ENCODE measurements around the gene SNAI3.

SNAI3 gene

DNA sequence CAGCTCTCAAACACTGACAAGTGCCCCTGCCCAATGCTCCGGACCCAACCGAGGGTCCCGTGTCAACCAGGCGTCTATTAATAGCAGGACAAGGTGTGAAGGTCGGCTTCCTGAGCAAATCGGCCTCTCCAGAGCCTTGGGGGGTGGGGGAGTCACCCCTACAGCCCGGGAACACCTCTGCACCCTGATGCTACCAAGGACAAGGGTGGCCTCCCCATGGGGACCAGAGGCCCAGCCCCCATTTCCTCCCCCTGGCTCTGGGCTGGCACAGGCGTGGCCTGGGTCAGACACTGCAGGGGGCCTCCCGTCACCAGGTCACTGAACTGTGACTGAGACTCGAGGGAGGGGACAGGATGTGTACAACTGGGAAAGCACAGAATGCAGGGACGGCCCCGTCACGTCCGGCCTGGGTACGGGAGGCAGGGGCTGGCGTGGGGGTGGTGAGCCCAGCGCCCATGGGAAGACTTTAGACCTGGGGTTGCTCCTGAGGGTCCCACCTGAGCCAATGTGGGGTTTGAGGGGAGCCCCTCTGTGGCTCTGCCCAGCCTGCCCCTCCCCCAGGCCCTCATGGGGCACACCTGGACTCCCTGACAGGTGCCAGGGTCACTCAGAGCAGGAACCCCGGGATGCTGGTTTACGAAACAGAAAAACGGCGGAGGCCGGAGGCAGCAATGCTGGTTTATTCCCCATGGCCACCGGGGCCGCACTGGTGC is 34.9 kb downstream of the SNAI3 start:
- no peak for DNase-seq (ENCODE audit: low spot score)

DNA sequence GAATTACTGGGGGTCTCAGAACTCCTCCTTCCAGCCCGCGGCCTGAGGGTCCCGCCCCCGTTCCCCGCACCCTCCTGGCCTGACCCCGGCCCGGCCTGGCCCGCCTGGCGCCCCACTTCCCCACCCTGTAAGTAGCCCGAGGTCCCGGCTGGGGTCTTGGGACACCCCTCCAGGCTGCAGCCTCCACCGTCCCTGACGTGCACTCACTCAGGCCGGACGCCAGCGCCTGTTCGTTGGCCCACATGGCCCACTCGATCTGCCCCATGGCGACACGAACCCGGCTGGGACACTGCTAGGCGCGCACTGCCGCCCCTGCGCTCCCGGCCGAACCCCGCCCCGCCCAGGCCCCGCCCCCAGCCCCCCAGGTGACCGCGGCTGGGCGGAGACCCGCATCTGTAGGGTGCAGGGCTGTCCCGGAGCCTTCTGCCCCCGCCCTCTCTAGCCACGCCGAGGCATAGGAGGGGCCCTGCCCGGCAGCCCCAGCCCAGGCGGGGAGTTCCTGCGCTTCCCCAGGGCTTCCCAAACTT is 35.5 kb downstream of the SNAI3 start, which contains the start of gene CYBA:
Gene CYBA, minus strand, starts transcription at position 305 of the 527 bp plus-strand sequence. Its CDS starts 40 bp downstream, at position 265.
- DNase-seq (ENCODE audit: low spot score): no peak

DNA sequence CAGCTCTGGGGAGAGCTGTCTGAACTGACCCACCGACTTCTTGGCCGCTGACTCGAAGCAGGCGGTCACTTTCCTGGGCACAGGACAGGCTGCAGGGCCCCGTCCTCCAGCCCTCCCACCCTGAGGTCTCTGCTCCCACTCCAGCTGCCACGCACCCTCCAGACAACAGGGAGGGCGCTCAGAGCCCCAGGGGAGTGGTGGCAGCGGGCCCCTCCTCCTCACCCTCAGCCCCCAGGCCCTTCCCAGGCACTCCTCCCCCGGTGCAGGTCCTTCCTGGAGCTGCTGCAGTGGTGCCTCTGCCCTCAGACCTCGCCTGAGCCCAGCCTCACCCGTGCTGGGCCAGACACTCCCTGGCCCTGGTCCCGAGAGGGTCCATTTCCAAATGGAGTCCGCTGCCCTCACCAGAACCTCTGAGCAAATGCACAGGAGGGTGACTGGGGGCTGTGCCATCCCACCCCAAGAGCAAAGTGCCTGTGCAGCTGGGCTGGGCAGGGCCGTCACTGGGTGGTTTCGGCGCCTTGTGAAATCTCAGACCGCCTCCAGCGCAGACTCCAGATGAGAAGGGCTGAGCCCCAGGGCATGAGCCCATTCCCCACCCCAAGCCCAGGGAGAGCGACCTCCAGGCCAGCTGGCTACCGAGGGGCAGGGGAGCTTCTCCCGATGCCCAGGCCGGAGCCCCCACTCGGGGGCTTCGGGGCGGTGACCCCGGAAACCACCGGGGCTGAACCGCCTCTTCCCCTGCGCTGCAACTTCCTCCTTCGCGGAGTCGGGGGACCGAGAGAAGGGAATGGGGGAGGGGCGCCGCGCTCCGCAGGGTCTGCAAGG is 36.2 kb downstream of the SNAI3 start:
- no peak for DNase-seq (ENCODE audit: low spot score)

DNA sequence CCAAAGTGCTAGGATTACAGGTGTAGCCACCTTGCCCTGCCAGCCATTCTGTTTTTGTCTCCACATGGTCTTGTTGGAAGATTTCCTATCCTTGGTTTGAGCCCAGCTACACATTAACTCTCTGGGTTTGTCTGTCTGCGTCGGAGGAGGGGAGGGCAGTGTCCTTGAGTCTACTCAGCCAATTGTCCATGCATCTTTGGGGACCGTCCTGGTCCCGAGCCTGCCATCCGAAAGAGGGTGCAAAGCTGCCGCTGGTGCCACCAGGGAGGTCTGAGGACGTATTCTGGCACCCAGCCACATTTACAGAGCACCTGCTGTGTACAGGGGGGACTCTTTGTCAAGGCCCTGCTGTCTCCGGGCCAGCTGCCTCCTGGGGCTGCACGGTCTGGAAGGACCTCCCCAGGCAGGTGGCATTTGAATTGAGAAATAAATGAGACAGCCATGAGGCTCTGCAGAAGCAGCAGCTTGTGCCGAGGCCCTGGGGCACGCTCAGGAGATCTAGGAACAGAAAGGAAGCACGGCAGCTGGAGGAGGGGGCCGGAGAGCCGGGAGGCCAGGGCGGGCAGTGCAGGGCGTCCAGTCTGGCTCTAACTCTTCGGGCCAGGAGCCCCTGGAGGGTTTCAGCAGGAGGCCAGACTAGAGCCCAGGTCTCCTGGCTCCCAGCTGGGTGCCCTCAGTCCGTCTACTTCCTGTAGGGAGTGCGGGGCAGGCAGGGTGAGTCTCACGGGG is 36.9 kb downstream of the SNAI3 start:
- no peak for DNase-seq (ENCODE audit: low spot score)

DNA sequence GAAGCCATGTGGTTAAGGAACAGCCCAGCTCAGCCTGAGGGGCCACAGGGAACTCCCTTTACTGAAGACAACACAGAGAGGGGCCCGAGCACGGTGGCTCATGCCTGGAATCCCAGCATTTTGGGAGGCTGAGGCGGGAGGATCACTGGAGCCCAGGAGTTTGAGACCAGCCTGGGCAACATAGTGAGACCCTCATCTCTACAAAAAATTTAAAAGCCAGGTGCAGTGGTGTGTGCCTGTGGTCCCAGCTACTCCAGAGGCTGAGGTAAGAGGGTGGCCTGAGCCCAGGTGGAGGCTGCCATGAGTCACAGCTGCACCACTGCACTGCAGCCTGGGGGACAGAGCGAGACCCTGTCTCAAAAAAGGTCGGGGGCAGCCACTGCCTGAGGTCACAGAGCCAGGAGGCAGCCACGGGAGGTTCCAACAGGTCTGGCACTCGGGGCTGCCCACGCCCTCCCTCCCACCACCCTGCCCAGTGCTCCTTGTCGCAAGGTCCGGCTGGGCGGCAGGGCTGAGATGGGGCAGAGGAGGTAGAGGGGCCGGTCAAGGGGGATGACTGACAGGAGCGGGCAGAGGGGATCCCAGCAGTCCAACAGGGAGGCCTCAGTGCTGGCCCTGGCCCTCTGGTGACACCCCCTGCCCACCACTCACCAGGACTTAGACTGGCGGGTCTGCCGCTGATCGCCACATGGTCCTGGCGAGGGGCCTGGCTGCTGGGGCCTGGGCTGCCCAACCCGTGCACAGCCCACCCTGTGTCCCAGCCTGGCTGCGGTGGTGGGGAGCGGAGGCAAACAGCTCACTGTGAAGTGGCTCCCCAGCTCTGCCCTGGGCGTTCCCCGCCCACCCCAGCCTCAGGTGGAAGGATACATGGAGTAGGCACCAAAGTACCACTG is 38.9 kb downstream of the SNAI3 start:
- no peak for DNase-seq (ENCODE audit: low spot score)

DNA sequence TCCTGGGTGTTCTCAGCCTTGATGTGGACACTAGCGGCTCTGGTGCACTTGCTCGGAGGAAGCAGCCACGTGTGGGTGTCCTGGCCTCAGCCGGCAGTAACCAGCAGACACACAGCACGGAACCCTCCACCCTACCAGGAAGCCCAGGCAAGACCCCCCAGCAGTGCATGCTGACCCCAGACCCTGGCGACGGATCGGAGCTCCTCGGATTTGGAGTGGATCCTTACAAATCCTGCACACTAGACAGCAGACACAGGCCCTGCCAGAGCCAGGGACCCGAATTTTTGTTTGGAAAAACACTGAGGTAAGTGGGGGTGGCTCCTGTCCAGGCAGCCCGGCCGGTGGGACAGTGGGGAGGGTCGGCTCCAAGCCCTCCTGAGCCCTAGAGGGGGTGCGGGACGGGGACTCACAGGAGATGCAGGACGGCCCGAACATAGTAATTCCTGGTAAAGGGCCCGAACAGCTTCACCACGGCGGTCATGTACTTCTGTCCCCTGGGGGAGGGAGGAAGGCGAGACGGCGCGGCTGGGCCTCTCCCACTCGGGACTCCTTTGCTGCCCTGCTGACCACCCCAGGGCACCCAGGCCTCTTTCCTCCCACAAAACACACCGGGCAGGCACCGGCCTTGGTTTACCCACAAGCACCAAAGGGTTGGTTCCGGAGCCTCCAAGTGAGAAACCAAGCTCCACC is 39.8 kb downstream of the SNAI3 start:
- no peak for DNase-seq (ENCODE audit: low spot score)

DNA sequence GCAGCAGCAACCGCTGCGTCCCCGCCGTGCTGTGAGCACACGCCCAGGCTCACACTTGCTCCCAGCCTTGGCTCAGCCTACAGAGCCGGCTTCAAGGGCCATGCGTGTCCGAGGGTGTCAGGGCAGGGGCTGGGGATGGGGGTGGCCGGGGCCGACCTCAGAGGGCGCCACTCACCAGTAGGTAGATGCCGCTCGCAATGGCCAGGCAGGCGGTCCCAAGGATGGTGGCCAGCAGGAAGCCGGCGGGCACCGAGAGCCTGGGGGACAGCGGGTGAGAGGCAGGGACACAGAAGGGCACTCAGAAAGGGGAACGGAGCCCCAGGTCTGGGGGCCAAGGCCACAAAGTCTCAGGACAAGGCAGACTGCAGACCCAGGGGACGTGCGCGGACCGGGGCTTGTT is 40.4 kb downstream of the SNAI3 start:
- DNase-seq (ENCODE audit: low spot score): no peak

DNA sequence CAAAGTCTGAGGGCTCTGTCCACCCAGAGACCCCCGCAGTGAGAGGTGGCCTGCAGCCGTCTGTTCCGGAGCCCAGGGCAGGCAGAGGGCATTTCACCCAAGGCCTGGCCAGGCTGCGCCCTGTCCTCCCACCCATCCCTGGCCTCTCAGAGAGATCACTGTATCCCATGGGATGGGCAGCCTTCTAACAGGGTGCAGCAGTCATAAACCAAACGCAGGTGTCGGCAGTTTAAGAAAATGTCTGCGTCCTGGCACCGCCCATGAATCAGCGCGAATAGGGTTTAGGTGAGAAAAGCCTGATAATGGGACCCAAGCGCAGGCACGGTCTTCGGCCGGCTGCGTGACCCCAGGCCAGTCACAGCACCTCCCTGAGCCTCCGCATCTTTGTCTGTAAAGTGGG is 40.9 kb downstream of the SNAI3 start:
- DNase-seq (ENCODE audit: low spot score): no peak

DNA sequence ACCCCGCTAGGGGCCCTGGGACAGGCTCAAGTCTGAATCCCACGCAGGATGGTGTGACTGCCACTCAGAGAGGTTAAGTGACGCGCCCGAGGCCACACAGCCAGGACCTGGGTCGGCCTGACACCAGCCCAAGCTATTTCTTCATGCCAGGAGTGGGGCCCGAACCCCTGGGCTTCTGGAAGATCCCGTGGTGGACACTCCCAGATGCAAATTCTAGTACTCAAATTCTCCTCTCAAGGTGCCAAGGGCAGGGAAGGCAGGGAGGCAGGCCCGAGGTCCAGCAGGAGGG is 42.7 kb downstream of the SNAI3 start:
- DNase-seq (ENCODE audit: low spot score): no peak

DNA sequence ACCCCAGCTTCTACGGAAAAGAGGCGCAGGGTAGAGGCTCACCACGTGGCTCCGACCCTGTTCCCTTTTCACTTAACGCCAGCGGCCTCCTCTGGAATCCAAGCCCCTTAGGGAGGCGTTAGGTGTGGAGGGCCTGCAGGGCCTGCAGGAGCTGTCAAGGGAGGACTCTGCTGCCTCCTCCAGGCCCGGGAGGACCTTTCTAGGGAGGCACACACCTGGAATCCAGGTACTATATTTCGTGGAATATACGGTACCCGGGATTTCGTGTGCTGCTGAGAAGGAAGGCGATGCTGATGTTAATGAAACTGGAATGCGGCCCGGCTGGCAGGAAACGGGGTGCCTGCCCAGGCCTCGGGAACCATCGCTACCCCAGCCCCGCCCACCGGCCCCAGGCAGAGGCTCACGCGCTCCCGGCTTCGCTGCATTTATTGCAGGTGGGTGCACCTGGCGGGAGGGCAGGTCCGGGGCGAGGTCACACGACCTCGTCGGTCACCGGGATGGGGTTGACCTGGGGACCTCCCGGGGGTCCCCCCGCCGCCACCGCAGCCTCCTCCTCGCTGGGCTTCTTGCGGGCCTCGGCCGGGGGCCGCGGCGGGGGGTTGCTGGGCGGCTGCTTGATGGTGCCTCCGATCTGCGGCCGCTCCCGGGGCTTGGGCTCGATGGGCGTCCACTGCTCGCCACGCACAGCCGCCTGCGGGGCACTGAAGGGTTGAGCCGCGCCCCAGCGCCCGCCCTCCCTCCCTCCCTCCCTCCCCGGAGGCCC is 43.2 kb downstream of the SNAI3 start:
- DNase-seq (ENCODE audit: low spot score): no peak

DNA sequence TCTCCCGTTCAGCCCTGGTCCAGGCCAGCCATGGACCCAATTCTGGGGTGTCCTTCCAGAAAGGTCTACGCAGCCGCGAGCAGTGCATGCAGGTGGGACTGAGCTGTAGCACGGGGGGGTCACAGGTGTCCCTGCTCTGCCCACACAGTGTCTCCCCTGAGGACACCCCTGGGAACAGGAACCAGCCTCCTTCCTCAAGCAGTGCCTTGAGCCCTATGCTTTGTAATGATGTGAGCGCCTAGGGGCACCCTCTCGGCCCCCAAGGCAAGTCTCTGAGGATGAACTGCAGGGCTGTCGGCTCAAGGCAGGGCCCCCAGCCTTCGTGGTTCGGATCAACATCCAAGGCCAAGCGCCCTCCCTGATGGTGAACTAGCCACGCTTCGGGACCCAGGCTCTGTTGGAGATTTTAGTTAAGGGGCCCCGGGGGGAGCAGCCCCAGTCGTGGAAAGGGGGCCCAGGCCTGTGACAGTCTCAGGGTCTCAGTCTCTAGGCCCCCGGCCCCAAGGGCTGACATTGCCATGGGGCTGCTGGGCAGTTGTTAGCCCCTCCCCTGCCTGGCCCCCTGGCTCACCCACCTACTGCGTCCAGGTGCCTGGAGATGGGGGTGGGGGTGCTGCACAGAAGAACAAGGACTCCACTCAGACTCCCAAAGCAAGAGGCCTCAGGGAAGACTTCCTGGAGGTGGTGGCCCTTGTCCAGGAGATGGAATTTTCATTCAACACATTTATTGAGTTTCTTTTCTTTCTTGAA is 45.6 kb downstream of the SNAI3 start:
- no peak for DNase-seq (ENCODE audit: low spot score)

DNA sequence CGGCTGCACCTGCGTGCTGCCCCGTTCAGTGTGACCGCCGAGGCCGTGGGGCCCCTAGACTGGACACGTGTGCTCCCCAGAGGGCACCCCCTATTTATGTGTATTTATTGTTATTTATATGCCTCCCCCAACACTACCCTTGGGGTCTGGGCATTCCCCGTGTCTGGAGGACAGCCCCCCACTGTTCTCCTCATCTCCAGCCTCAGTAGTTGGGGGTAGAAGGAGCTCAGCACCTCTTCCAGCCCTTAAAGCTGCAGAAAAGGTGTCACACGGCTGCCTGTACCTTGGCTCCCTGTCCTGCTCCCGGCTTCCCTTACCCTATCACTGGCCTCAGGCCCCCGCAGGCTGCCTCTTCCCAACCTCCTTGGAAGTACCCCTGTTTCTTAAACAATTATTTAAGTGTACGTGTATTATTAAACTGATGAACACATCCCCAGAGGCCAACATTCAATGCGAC is 46.2 kb downstream of the SNAI3 start:
- no peak for DNase-seq (ENCODE audit: low spot score)

DNA sequence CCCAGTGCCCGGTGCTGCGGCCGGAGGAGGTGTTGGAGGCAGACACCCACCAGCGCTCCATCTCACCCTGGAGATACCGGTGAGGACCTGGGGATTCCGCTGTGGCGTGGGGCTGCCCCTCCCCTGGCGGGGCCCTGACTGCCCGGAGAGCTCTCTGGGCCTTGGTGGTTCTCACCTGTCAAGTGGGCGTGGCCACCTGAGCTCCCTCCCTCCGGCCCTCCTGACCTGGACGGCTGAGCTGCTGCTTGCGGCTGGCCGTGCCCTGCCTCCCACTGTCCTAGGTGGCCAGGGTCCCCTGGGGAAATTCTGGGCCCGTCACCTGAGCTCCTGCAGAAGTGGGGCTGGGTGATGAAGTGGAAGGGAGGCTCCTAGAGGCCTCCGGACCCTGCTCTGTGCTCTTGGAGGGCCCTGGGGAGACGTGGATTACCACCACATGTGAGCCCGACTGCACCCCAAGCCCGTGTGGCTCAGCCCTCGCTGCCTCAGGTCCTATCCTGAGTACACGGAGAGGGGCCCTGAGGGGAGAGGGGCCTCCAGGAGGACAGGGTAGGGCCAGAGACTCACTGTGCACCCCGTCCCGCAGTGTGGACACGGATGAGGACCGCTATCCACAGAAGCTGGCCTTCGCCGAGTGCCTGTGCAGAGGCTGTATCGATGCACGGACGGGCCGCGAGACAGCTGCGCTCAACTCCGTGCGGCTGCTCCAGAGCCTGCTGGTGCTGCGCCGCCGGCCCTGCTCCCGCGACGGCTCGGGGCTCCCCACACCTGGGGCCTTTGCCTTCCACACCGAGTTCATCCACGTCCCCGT is 46.9 kb downstream of the SNAI3 start:
- no peak for DNase-seq (ENCODE audit: low spot score)

DNA sequence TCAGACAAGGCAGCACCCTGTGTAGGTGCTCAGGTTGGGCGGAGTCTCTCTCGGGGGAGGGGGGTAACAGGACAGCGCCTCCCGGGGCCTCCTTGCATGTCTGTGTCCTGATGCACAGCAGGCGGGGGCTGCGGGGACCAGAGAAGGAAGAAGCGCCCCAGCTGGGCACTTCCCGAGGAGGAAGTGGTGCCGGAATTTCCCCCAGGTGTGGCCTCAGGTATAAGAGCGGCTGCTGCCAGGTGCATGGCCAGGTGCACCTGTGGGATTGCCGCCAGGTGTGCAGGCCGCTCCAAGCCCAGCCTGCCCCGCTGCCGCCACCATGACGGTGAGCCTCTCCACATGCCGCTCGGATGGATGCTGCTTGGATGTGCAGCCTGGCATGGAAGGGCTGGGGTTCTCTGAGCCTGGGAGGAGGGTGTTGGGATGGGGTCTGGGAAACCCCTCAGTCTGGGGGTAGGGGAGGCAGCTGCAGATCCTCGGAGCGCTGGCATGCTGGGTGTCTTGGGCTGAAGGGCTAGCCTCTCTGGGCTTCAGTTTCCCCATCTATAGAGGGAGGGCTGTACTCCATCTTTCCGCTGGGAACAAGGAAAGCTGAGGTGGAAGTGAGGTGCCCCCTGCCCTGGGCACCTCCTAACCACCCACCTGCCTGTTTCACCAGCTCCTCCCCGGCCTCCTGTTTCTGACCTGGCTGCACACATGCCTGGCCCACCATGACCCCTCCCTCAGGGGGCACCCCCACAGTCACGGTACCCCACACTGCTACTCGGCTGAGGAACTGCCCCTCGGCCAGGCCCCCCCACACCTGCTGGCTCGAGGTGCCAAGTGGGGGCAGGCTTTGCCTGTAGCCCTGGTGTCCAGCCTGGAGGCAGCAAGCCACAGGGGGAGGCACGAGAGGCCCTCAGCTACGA is 47.7 kb downstream of the SNAI3 start, which contains the start of gene IL17C:
Gene IL17C, plus strand, starts transcription at position 250 of the 908 bp plus-strand sequence. Its CDS starts 70 bp downstream, at position 320.
- DNase-seq (ENCODE audit: low spot score): no peak

DNA sequence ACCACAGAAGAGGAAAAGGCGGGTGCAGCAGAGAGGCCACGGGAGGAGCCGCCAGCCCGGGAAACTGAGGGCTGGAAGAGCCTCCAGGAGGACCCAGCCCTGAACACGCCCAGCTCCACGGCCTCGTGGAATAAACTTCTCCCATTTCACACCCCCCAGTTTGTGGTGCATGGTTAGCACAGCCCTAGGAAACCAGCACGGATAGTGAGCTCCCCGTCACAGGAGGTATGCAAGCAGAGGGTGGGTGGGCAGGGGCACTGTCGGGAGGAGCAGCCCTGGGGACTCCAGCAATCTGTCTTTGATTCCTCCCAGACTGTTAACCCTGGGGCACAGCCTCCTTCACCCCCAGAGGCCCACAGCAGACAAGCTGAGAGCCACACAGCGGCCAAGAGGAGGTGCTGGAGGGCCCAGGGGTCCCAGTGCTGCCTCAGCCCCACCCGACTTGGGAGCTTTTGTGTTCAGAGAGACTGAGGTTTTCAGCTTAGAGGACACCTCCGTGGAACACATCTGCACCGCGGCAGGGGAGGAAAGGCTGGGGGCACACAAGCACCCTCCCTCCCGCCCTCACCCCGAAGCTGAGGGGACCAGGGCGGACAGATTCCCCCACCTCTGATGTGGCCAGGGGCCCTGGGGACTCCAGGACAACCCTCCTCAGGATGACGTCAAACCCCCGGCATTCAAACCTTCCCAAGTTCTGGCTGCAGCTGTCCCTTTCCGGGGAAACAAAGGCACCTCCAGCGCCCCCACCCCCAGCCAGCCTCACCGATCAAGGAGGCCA is 49.6 kb downstream of the SNAI3 start:
- DNase-seq (ENCODE audit: low spot score): no peak

DNA sequence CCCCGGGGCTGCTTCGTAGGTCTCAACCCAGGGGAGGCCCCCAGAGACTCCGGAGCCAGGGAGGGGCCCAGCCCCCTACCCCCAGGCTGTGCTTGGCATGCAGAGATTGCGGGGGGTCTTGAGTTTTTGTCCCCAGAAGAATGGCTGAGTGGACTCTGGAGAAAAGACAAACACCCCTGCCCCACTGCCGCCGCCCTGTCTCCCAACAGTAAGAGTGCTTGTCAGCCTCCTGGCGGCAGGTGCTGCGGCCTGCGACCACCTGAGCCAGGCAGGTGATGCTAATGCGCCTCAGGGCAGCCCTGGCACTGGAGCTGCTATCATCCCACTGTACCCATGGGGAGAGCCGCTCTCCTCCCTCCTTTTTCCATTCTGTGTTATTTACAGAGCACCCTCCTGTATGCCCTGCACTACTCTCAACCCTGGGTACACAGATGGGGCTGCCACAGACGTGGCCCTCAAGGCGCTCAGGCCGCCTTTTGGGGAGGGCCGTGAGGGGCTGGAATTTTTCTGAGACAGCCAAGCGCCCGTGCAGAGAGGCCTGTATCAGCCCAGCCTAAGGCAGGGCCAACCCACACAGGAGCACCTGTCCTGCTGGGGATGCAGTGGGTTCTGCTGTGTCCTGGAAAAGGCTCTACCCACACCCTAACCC is 50.5 kb downstream of the SNAI3 start:
- DNase-seq (ENCODE audit: low spot score): no peak

Measured in hematopoietic multipotent progenitor cell treated with erythropoietin and hydrocortisone succinate and interleukin-3 and kit ligand, for 17 days (in vitro differentiated cells).